EL (cell line): Measurements from ENCODE around the gene CLASP1.
"Not testable (repeated sequence)": the region's sequence is repeated elsewhere in the genome, so short reads cannot be mapped to it uniquely, and the experiment has no call there.

ENCODE experiments used
- DNase-seq: peaks from one replicate; pipeline ENCODE4 v3.0.0-alpha.2; 2016

The CLASP1 gene

GRCh38 chr2:121492409-121492808, 156.9 kb downstream of the CLASP1 start:
- DNase-seq: no peak

- DNase-seq: no peak
These were observed 157.7 kb downstream of the CLASP1 start for GRCh38 chr2:121491518-121491917.

GRCh38 chr2:121490584-121491133, 158.6 kb downstream of the CLASP1 start:
- no peak for DNase-seq

GRCh38 chr2:121489911-121490583, 159.2 kb downstream of the CLASP1 start:
- DNase-seq: no peak

- peak; percentile 17 for DNase-seq
These were observed 160.0 kb downstream of the CLASP1 start for GRCh38 chr2:121489284-121489683.

GRCh38 chr2:121486191-121486790, 163.0 kb downstream of the CLASP1 start:
- DNase-seq: no peak

GRCh38 chr2:121485039-121485438, 164.2 kb downstream of the CLASP1 start:
- DNase-seq: peak; percentile 84

- DNase-seq: no peak
These were observed 165.4 kb downstream of the CLASP1 start for GRCh38 chr2:121483846-121484245.

- DNase-seq: no peak
These were observed 166.2 kb downstream of the CLASP1 start for GRCh38 chr2:121483021-121483420.

- DNase-seq: peak; percentile 41
These were observed 168.4 kb downstream of the CLASP1 start for GRCh38 chr2:121480826-121481225.

GRCh38 chr2:121479882-121480522, 169.3 kb downstream of the CLASP1 start:
- no peak for DNase-seq

GRCh38 chr2:121478996-121479745, 170.1 kb downstream of the CLASP1 start:
- DNase-seq: no peak

- DNase-seq: not testable (repeated sequence)
These were observed 170.8 kb downstream of the CLASP1 start for GRCh38 chr2:121478358-121478995.

GRCh38 chr2:121476684-121477083, 172.6 kb downstream of the CLASP1 start:
- DNase-seq: no peak

- no peak for DNase-seq
These were observed 173.3 kb downstream of the CLASP1 start for GRCh38 chr2:121475811-121476571.

- no peak for DNase-seq
These were observed 175.8 kb downstream of the CLASP1 start for GRCh38 chr2:121473512-121473911.

GRCh38 chr2:121472470-121472993, 176.7 kb downstream of the CLASP1 start:
- no peak for DNase-seq

GRCh38 chr2:121471532-121472469, 177.5 kb downstream of the CLASP1 start:
- DNase-seq: peak; percentile 84

- peak; percentile 23 for DNase-seq
These were observed 178.3 kb downstream of the CLASP1 start for GRCh38 chr2:121470917-121471316.

- no peak for DNase-seq
These were observed 179.9 kb downstream of the CLASP1 start for GRCh38 chr2:121469356-121469755.
